HL-60/S4 treated with phorbol 12-myristate 13-acetate at 8.2 ng/mL for 4 days and 3 days (cell line): Measurements from ENCODE around the gene UAP1L1.

ENCODE experiments used
- in situ Hi-C: fragments of 300-500 bp; cut with MboI; formaldehyde crosslinking; loops from 2 replicates; pipeline ENCODE4 v1.15.0; 2022; ENCODE audit warnings: low sequenced_read_pairs

Gene UAP1L1

DNA sequence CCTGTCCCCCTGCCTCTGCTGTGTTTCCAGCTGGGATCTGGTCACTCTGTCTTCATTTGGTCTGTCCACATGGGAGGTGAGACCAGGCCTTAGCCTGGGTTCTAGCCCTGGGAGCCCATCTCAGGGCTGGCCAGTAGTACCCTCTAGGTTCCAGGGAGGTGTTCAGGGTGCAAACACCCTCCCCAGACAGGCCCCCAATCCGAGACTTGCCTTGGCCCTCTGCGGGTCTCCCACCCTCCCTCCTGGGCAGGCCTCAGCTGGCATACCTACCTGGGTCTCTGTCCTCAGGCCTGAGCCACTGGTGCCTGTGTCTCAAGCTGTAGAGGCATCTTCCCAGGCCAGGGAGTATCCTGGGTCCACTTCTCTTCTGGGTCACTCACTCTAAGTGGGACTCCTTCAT, 6.0 kb upstream of the UAP1L1 start:
- in situ Hi-C loops, result no loop called here

DNA sequence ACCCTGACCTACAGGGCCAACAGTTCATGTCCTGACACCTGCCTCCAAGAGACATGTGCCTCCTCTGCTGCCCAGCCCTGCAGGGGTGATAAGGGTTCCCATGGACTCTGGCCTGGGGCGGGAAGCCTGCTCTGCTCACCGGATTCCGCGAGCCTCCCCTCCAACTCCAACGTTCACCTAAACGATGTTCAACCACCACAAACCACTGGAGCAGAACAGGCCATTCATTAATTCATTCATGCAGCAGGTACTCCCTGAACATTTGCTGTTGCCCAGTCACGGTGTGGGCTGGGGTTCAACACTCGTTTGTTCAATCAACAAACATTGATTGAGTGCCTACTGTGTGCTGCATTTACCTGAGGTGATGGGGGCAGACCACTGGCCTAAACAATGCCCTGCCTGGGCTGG, 3.3 kb upstream of the UAP1L1 start:
- in situ Hi-C loops, result no loop called here

DNA sequence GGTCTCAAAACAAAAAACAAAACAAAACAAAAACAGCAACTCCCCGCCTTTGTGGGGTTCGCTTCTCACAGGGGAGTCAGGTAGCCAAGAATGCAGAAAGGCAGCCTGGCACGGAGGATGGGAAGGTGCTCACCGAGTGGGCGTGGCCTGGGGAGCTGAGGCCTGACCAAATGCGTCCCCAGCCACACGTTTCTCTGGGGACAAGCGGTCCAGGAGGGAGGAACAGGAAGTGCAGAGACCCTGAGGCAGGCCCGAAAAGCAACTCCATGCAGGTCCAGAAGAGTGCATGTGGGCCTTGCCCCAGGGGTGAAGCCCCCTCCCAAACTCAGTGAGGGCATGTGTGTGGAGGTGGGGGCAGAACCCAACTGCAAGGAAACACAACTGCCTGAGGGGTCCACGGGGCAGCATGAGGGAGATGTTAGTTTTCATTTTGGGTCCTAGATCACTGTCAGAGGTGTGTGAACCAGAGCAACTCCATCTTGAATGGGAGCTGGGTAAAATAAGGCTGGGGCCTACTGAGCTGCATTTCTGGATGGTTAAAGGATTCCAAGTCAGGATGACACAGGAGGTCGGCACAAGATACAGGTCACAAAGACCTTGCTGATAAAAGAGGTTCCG, 2.6 kb upstream of the UAP1L1 start:
- in situ Hi-C loops, result no loop called here

DNA sequence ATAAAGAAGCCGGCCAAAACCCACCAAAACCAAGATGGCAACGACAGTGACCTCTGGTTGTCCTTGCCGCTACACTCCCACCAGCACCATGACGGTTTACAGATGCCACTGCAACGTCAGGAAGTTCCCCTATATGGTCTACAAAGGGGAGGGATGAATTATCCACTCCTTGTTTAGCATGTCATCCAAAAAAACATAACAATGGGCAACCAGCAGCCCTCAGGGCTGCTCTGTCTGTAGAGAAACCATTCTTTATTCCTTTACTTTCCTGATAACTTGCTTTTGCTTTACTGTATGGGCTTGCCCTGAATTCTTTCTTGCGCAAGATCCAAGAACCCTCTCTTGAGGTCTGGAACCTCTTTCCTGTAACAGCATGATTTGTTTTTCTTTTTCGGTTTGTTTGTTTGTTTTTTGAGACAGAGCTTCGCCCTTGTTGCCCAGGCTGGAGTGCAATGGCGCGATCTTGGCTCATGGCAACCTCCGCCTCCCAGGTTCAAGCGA, 2.0 kb upstream of the UAP1L1 start:
- in situ Hi-C loops, result no loop called here

- in situ Hi-C loops, result no loop called here
These were observed 694 bp upstream of the UAP1L1 start for GRCh38 chr9:137076636-137077009.

GRCh38 chr9:137077758-137078693, 709 bp downstream of the UAP1L1 start:
- in situ Hi-C loops, result no loop called here

GRCh38 chr9:137078701-137079400, 1.5 kb downstream of the UAP1L1 start:
- in situ Hi-C loops, result no loop called here

- in situ Hi-C loops, result no loop called here
These were observed 2.1 kb downstream of the UAP1L1 start for GRCh38 chr9:137079401-137079787.

GRCh38 chr9:137080260-137081122, 3.2 kb downstream of the UAP1L1 start:
- in situ Hi-C loops, result no loop called here

GRCh38 chr9:137082222-137082924, 5.1 kb downstream of the UAP1L1 start:
- in situ Hi-C loops, result no loop called here

DNA sequence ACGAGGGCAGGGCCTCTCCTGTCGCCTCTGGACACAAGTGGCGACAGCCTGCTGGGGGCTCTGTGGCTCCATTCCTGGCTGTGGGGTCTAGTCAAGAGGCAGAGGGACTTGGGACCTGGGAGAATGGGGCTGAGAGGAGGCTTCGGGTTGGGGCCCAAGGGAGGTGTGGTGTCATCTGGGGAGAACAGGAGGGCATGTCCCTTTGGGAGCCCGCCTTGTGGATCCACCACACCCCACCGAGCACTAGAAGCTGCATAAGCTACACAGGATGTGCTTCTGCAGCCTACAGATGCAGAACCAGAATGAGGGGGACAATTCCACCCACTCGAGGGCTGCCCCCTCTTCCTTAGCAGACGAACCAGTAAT, 5.6 kb downstream of the UAP1L1 start:
- in situ Hi-C loops, result no loop called here

DNA sequence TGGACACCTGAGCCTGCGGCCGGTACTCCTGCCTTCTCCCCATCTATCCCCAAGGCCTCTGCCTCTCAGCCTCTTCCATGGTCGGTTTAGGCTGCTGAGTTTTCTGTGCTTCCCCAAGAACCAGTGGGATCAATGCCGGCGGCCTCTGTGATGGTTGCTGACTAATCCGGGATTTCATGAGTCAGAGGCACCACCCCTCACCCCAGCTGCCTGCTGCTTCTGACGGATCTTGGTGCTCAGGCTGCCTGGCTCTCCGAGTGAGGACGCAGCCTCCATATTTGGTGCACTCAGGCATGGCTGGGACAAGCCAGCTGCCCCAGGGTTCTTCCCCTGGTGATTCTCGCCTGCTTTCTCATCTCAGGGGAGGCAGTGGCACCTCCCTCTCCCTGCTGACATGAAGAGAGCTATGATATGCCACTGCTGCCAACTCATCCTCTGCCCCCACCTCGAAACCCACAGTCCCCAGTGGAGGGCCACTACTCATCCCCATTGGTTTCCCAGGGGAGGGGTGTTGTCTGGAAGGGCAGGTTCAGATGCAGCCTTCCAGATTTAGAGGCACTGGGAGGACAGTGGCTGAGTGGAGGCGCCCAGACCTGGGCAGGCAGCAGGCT, 6.2 kb downstream of the UAP1L1 start:
- in situ Hi-C loops, result no loop called here

GRCh38 chr9:137084526-137084925, 7.2 kb downstream of the UAP1L1 start:
- in situ Hi-C loops, result no loop called here

- in situ Hi-C loops, result no loop called here
These were observed 8.7 kb downstream of the UAP1L1 start for GRCh38 chr9:137085920-137086530.

- in situ Hi-C loops, result no loop called here
These were observed 9.5 kb downstream of the UAP1L1 start, which contains the start of gene MAN1B1 for GRCh38 chr9:137086531-137087408. MAN1B1 (plus strand) TSS chr9:137086985; CDS start chr9:137087000, 15 bp downstream.

GRCh38 chr9:137087409-137087925, 10.2 kb downstream of the UAP1L1 start:
- in situ Hi-C loops, result no loop called here

DNA sequence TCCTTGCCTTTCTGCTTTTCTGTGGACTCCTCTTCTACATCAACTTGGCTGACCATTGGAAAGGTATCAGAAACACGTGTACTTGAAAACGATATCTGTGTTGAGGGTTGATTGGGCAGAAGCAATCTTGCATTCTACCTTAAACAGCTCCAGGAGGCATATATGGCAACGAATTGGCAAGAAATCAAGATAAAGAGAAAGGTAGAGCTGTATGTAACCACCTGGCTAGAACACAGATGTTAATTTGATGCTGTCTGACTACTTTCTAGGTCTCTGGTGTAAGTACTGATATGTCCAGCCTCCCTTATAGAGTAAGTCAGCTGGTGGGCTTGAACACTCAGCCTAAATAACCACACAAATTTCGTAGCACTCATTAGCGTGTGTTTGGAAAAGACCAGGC, 10.8 kb downstream of the UAP1L1 start:
- in situ Hi-C loops, result no loop called here
